Activated CD4-positive, CD25-positive, alpha-beta regulatory T cell treated with anti-CD3 and anti-CD28 coated beads, Interleukin-2, amount 50 U/mL, for 16 hours (primary cell): ENCODE results near the gene SPACA9.

Experiments used
- DNase-seq: peaks from one replicate; pipeline ENCODE4 v3.0.0-alpha.2; 2020; ENCODE audit warnings: low read depth, low spot score

The SPACA9 gene

GRCh38 chr9:132878695-132879456 lies at the start of gene SPACA9:
SPACA9 (plus strand) TSS chr9:132878898; CDS start chr9:132883948, 5,050 bp downstream.
- DNase-seq, result no peak

DNA sequence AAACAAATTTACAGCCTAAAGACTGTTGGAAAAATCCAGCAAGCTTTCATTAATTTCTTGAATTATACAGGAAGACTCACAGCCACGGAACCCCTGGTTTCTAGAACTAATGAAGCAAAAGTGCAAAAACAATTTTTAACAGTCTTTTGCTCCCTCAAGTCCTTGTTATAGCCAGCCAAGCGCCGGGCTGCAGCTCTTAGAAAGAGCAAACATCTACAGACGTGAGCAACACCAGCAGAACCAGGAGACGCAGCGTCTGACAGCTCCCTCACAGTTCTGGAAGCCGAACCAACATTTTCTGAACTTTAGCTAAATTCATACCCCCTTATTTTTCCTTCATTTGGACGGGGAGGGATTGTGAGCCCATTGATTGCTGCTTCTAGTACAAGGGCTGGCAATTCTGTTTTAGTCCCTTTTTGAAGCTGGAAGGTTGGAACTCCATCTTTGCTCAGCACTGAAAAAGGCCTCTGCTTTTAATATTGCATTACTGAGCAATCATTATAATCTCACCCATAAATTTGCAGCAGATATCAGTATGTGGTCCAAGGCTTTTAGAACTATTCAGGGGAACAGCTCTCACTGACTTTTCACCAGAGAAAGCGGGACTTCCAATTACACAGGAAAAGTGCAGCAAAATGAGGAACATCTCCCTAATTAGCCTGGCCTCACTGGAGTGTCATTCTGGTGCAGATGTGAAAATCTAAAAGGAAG lies 46.4 kb upstream of the SPACA9 start:
- no peak for DNase-seq

GRCh38 chr9:132833550-132834121 lies 45.1 kb upstream of the SPACA9 start:
- DNase-seq, result no peak

GRCh38 chr9:132834343-132834742 lies 44.4 kb upstream of the SPACA9 start:
- no peak for DNase-seq

- DNase-seq, result no peak
Measured at GRCh38 chr9:132837501-132838286, 41.0 kb upstream of the SPACA9 start.

GRCh38 chr9:132838291-132838690 lies 40.4 kb upstream of the SPACA9 start:
- DNase-seq, result no peak

GRCh38 chr9:132840980-132841379 lies 37.7 kb upstream of the SPACA9 start:
- DNase-seq, result no peak

DNA sequence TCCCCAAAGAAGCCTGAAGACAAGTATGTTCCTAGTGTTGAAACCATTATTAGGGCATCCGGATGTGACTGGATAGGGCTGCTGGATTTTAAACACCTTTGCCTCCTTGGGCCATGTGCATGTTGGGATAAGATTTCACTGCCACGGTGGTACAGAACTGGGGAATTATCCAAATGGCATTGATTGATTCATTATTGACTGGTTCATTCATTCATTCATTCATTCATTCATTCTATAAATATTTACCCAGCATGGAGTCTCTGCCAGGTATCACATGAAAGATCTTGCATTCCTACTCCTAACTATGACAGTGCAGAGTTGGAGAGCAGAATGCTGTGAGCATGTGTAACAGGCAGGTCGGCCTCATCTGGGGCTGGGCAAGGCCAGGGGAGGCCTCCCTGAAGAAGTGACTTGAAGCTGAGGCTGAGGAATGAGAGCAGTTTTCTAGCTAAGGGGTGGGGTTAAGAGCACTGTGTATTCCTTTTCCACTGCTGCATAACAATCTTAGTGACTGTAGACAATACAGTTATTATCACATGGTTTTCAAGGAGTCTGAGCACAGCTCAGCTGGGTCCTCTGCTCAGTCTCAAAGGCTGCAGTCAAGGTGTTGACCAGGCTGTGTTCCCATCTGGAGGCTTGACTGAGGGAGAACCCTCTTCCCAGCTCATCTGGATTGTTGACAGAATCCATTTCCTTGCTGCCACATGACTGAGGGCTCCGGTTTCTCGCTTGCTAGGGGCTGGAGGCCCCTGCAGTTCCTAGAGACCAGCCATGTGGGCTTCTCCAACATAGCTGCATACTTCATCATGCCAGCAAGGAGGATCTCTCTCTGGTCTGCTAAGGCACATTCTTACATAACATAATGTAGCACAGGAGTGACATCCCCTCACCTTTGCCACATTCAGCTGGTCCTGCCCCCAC lies 36.3 kb upstream of the SPACA9 start:
- DNase-seq, result no peak

DNA sequence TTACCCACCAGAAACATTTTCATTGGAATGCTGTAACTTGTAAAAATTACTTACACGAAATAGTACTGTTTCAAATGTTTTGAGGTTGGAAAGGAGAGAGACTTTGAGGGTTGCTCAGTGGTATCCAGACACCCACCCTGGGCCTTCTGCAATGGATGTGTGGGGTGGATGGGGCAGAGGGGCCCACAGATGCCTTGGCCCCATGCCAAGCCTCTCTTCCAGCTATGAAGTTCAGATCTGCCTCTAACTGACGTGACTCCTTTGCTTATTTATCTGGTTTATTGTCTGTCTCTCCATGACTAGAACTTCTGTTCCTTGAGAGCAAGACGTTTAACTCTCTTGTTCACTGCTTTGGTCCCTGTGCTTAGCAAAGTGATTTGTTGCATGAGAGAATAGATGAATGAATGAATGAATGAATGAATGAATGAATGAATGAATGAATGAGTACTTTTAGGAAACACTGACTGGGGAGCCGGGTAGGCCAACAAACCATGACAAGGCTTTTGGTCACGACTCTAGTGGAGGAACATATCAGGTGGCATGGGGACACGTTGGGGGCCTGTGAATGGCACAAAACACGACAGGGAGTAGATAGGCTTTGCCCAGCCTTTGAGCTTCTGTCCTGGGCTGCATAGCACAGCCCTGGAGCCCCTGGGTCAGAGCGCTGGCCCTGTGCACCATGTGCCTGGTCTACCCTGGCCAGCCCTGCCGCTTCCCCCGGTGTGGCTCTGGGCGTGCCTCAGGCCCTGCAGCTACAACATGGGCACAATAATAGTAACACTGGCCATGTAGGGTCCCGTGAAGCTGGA lies 32.4 kb upstream of the SPACA9 start:
- no peak for DNase-seq

GRCh38 chr9:132846918-132847515 lies 31.7 kb upstream of the SPACA9 start:
- DNase-seq, result no peak

DNA sequence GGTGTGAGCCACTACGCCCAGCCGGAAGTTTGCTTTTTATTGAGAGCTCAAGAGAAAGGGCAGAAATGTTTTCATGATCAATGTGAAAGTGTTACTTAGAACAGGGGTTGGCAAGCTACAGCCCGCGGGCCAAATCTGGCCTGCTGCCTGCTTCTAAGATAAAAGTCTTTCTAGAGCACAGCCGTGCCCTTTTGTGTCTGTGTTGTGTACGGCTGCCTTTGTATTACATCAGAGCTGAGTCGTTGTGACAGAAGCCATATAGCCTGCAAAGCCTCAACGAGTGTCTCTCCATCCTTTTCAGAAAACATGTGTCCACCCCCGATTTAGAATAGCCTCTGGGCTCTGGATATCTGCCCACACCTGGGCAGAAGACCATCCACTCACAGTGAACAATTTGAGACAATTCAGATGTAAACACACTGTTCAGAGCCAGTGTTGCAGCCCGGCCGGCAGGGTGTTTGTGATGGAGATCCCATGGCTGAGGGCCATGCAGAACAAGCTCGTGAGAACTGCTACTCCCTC lies 29.5 kb upstream of the SPACA9 start:
- no peak for DNase-seq

DNA sequence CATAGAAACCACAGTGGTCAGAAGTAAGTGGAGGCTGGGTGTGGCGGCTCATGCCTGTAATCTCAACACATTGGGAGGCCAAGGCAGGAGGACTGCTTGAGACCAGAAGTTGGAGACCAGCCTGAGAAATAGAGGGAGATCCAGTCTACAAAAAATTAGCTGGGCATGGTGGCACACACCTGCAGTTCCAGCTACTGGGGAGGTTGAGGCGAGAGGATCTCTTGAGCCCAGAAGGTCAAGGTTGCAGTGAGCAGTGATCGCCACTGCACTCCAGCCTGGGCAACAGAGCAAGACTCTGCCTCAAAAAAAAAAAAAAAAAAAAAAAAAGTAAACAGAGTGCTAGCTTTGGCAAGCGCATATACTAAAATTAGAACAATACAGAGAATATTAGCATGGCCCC lies 25.2 kb upstream of the SPACA9 start:
- DNase-seq, result no peak

DNA sequence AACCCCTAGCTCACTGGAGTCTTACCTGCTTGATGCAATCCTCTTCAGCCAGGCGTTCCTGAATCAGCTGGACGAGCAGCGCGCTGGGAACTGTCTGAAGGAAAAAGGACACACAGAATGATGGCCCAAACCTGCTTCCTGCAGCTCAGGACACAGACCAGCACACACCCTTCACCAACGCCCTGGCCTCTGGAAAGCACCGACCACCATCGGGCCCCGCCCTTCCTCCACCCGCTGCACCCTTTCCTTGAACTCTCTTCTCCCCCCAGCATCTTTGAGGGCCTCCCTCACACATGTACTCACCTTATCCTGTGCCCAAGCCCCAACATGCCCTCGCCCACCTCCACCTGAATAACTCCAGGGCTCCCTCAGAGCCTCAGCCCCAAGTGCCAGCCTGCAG lies 23.9 kb upstream of the SPACA9 start:
- DNase-seq, result no peak

- DNase-seq, result no peak
Measured at GRCh38 chr9:132855904-132856303, 22.8 kb upstream of the SPACA9 start.

- no peak for DNase-seq
Measured at GRCh38 chr9:132857031-132857430, 21.7 kb upstream of the SPACA9 start.

DNA sequence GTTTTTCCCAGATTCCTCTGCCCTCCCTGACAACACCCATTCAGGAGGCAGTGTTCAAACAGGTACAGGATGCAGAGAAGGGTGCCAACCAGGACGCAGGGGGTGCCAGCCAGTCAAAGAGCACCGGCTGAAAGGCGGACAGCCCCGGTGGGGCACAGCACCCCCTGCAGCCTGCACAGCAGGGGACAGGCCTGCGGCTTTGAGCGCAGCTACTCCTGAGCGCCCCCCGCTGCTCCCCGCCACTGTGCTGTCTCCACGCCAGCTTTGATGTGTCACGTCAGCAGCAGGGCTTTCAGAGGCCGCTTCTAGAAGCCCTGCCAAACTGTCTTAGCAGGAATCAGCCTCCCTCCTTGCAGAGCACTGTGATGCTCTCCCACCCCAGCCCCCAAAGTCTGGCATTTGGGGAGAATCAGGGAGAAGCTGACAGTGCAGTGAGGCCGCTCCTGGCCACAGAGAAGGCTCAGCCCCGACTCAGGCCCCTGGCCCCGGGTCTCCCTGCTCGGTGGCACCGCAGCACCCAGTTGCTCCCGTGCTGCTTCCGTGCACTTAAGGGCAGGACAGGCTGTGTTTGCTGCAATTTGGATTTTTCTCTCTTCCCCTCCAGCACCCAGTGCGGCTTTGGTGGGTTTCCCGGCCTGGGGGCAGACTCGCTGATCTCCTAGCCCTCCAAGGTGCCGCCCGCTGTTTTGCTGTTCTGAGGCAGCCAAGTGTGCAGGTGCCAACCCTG lies 20.9 kb upstream of the SPACA9 start:
- no peak for DNase-seq

DNA sequence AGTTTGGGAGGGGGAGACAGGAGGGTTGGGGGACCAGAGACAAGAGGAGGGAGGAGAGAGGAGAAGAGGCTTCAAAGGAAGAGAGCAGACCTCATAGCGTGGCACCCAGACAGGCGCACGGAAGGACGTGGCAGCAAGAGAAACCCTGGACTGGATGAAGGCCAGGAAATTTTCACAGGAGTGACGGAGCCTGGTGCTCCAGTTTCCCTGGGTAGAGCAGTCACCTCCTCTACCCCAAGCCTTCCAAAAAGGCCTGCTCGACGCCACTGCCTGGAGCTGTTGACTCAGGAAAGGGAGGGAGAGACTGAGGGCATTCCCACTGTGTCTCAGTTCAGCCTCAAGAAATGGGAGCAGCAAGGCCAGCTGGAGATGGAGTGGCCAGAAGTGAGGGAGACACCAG lies 19.9 kb upstream of the SPACA9 start:
- DNase-seq, result no peak

- DNase-seq, result no peak
Measured at GRCh38 chr9:132861666-132862065, 17.0 kb upstream of the SPACA9 start.

- DNase-seq, result no peak
Measured at GRCh38 chr9:132862533-132862932, 16.2 kb upstream of the SPACA9 start.
